Activated CD4-positive, CD25-positive, alpha-beta regulatory T cell (primary cell): ENCODE data around the gene SLCO3A1.

ENCODE experiments used
- DNase-seq, 4 experiments: peaks; one replicate each; lab custom pipeline; 2025; lab: John Stamatoyannopoulos, UW

The SLCO3A1 gene

DNA sequence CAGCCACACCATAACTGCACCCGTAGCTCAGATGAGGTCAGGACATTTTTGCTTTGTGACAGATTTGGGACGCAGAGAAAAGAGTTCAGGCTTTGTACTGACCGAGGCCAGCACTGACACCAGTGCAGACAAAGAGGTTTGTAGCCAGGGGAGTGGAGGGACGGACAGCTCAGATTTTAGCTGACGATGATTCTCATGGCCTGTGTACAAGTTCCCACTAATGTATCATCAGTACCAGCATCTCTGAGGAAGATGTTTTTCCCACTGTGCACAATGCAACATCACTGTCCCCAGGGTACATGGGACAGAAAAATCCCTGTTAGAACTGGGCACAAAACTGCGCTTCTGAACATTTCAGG is 112.7 kb downstream of the SLCO3A1 start:
- no peak for DNase-seq

DNA sequence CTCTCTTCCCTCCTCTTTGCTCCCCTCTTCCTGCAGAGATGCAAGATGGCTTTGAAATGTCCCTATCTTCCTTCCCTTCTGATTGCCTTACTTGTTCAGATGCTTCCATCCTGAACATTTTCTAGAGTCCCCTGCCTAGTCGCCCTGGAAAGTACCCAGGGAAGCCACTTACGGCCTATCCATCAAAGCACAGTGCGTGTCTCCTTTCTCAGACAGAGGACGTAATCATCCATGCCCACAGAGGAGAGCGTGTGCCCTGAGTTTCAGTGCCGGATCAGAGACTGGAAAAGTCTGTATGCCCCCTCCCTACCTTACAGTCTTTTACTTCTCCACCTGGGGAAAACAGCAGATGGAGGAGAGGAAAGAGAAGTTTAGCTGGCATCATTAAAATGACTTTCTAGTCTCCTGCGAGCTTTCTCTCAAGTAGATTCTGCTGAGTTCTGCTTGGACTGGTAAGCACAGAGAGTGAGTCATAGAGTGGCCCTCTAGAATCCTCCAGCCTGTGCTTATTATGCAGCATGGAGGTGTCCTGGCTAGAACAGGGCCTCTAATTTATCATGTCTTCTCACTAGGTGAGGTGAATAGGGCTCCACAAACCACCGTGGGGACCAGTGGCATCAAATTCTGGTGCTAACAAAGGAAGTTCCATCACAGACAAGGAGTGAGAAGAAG is 114.6 kb downstream of the SLCO3A1 start:
- no peak for DNase-seq

DNA sequence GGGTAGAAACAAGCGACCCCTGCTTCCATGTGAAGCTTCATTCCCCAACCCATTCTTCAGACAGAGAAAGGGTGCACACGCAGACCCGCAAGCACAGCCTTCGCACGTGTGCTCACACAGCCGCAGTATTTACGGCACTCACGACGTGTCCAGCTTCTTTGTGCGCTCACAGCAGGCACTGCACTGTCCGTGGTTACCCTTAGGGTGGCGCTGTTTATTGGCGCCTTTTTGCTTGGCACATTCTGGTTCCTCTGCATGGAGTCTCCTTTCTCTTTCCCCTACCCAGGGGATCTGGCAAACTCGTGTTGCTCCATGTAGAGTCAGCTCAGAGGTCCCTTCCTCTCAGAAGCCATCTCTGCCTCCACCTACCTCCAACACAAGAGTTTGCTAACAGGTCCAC is 115.1 kb downstream of the SLCO3A1 start:
- no peak for DNase-seq

DNA sequence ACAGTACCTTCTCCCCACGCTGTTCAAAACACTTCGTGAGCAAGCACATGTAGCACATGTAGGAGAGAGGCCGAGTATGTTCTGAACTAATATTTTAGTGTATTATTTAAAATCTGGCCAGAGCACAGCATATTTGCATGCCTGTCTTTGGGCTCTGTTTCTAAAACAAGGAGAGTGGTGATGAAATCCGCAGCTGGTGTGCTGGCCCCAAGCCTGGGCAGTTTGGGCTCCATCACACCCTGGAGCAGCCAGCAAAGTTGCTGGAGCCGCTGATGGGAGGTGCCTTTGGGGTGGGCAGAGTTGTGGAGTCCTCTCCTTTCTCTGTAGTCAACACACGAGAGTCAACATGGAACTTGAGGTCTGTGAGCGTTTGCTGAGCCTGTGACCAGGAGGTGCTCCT is 116.6 kb downstream of the SLCO3A1 start:
- DNase-seq: no peak

DNA sequence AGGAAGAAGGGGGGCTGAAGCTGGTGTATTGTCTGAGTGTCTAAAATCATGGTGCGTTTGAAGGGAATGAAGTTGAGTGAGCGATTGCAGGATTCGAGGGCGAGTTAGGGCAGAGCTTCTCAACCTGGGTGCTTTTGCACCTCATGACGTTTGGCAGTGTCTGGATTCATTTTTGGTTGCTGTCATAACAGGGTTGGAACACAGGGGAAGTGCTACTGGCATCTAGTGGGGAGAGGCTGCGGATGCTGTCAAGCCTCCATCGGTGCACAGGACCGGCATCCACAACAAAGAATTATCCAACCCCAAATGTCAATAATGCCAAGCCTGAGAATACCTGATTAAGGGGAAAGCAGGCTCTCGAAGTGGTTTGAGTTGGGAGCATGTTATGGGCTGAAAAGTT is 120.0 kb downstream of the SLCO3A1 start:
- DNase-seq: no peak

DNA sequence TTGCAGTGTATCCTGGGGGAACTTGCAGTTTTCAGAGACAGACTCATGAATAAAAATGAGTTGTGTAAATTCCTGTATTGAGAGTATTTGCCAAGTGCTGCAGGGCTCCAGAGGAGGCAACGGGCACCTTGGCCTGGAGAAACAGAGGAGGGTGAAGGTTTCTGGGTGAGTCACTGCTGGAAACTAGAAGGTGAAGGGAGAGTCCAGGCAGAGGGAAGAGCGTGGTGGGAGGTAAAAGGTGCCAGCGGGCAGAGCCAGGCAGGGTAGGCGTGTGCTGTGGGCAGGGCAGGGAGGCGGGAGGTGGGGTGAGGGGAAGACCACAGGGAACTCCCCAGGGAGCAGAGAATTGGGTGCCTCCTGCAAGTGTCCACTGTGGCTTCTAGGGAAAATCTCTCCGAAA is 120.8 kb downstream of the SLCO3A1 start:
- no peak for DNase-seq

DNA sequence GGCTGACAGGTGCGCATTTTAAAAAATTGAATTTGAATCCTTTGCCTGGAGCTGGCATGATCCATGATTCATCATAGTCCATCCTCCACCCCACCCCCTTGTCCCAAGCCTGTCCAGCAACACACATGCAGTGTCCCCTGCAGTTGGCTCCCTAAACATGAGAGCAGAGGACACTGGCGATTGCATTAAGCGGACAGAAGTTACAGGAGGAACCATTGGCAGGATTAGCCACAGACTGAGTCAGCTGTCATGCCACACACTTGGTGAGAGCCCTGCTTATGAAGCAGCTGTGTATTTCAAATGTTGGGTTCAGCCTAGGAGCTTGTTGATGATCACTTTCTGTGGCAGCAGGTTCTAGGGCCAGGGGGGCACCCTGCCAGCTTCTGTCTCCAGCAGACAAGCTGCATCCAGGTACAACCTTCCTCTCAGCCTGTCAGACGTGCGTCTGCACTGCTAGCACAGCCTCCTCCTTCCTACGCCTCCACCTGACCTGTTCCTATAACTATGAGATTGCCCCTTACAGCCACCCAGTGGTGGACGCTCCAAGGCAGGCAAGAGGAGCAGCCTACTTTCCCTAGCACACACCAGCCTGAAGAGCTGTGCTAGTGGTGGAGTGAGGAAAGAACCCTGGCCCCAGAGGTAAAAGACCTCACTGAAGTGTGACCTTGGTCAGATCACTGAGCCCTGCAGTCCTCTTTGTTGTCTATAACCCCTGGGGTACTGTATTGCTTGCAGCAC is 121.9 kb downstream of the SLCO3A1 start:
- DNase-seq: no peak

DNA sequence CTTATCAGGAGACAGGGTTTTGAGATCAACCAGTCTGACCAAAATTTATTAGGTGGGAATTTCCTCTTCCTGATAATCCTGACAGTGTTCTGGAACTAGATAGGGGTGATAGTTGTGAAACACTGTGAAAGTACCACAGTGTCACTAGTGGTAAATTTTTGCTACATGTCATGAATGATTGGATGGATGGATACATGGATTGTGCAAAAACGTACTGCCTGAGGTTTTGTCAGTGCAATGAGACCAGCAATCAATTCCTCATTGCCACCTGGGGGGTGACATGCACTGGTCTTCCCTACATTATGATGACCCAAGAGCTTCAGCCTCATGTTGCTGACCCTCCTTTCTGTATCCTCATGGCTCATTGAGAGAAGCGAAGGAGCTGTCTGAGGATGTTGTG is 123.5 kb downstream of the SLCO3A1 start:
- DNase-seq: no peak

DNA sequence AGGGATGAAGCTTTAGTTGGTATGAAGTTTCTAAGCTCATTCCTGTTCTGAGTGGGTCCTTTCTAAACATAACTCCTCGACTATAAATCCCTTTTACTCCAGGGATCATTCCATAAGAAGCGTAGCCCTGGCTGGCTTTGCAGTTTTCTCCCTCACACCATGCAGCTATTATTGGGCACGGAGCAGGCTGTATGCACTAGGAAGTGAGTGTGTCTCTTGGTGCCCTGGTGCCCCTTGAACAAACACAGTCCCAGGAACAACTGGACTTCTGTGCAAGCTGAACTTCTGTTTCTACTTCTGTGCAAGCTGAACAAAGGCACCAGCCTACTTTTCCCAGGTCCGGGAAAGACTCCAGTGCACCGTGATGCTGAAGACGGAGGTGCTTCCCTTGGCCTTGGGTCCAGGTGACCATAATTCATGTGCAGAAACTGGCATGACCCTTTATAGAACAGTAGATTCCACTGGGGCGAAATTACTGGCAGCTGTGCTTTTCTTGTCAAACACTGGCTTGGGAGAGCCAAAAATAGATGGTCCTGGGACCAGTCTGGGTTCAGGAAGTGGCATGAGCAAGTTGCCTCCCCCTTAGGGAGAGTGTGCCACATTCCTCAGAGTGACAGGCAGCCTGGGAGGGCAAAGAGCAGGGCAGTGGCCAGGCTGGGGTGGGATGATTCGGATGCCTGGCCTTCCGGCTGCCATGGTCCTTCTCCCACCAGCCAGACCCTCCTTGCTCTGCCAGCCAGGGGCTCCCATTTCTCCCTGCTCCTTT is 127.2 kb downstream of the SLCO3A1 start:
- no peak for DNase-seq

DNA sequence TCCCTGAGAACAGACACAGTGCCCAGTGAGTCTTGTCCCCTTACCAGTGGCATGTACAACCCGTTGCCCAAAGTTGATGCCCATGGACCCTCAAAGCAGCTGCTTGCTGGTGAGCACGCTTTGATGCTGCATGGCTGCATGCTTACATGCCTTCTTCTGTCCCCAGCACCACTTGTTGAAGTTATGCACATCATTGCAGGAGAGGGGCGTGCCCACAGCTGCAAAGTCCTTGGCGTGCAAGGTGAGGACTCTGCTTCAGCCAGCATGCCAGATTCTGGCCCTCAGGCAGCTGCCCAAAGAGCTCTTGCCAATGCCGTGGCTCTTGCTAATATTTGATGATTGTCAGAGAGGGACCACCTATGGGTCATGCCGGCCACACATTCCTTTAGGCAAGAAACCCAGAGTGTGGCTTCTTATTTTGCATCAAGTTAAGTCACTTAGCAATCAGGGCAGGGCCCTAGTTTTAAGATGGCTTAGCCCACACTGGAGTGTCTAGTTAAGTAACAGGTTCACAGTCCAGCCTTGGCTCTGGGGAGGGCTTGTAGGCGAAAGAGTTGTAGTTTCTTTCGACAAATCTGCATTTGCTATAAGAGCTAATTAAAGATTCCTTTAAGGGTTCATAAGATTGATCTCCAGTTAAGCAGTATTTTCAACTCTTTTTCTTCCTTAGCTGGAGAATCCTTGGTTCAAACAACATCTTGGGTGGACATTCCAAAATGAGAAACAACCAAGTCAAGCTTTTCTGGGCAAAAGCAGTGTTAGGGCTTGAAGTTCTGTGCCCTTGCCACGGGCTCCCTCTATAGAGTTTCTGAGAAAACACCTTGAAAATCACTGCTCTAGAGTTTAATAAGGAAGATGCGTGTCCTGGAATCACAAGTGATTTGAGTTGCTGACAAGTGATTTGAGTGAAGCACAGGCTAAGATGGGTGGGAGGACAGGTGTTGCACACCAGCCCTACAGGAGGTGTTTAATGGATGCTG is 128.6 kb downstream of the SLCO3A1 start:
- DNase-seq: no peak

DNA sequence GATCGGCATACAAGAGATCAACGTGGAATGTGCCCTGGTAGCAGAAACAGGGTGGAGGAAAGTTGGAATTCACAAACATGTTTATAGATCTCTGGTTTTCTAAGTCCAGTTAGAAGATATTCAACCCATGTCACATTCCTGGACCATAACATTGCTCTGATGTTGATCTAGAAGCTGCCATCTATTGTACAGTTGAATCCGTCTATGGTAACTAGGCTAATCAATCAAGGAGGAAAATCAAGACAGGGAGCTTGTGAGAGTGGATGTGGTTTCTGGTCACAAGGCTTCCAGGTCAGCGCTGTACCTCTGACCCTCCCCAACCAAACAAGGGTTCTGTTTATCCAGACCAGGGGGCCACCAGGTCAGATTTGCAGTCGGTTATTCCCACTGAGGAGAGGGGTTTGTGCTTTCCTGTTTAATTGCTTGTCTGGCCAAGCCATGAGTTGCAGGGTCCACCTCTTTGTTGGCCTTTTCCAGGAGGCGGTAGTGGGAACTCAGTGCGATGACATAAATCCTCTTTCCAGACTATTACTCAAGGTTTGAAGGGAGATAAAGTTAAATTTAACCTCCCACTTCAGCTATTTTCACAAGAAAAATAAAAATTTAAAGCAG is 130.3 kb downstream of the SLCO3A1 start:
- DNase-seq: no peak

DNA sequence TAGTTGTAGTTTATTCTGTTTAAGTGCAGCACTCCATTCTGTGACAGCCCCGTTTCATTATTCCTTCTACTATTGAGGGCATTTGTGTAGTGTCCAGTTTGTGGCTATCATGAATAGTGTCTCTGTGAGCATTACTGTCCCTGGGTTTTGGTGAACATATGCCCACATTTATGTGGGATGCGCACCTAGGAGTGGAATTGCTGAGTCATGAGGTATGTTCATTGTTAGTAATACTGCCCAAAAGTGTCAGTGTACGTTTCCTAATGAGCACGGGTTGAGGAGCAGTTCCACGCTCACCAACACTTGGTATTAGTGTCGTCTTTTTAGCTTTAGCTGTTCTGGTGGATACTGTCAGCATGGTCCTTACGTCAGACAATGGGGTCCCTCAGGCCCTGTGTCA is 131.8 kb downstream of the SLCO3A1 start:
- no peak for DNase-seq

DNA sequence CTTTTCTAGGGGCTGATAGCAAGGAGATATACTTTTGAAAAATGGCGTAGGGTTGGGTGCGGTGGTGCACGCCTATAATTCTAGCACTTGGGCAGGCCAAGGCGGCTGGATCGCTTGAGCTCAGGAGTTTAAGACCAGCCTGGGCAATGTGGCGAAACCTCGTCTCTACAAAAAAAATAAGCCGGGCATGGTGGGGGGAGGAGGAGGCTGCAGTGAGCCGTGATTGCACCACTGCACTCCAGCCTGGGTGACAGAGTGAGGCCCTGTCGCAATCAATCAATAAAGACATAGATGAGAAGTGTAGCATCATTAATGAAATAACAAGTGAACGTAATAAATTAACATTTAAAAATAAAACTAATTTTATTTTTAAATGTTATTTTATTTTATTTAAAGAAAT is 134.6 kb downstream of the SLCO3A1 start:
- DNase-seq: no peak

DNA sequence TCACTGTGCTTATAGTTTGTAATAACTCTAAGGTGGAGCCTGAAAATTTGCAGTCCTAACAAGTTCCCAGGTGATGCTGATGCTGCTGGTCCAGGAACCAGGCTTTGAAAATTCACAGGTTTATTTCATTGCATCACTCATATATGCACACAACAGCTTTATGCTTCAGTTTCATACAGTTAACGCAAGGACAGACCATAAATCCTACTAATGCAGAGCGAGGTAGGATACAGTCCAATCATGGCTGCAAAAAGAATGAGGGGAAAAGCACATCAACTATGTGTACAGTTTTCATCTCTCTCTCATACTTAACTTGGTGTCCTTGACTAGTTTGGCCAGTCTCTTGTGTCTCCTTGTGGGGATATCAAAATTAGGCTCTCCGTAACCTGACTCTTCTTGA is 135.1 kb downstream of the SLCO3A1 start:
- DNase-seq: no peak

DNA sequence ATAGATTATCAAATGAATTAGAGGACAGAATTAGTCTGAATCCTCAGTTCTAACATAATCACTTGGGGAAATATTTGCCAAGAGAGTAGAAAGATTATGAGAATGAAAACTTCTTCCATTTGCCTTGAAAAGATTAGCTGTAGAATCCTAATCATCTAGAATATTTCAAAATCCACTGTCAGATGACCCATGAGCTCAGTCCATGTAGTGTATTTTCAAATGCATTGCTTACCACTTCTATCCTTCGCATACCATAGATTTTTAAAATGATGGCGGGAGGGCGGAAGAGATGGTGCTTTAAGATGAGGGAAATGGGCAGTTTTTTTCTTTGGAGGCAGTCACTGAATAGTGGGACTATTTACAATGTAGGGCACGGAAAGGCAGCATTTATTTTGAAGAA is 136.3 kb downstream of the SLCO3A1 start:
- DNase-seq: no peak

DNA sequence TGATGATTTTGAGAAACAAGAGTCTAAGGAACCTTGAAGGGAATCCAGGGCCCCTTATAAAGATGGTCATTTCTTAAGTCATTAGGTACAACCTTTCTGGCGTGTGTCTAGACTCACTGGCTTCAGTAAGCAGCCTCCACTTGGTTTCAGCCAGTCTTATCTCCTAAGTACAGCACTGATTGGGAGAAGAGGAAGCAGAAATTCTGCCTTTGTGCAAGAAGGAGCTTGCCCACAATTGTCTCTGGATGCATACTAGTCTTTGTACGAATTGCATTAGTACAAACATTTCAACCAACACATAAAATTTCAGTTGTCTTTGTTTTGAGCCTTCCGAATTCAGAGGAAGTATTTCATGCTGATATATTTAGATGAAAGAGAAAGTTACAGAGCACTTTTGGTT is 139.4 kb downstream of the SLCO3A1 start:
- DNase-seq: no peak

DNA sequence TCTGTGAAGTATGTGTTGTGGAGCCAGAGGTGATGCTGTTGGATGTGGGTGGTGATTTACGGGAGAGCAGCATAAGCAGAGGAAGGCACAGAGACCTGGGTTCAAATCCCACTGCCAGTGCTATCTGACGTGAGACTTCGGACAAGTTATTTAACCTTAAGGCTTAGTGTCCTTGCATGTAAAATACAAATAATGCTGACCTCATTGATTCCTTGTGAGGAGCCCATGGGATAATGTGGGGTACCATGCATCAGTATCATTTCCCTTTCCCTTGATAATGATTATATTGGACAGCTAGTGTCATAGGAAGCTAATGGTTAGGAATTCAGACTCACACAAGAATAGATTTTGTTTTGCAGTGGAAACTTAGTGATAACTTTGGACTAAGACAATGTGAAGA is 141.6 kb downstream of the SLCO3A1 start:
- DNase-seq: no peak

DNA sequence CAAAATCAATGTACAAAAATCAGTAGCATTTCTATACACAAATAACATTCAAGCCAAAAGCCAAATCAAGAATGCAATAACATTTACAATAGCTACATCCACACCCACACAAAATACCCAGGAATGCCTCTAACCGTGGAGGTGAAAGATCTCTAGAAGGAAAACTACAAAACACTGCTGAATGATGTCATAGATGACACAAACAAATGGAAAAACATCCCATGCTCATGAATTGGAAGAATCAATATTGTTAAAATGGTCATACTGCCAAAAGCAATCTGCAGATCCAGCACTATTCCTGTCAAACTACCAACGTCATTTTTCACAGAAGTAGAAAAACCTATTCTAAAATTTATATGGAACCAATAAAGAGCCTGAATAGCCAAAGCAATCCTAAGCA is 143.7 kb downstream of the SLCO3A1 start:
- no peak for DNase-seq

DNA sequence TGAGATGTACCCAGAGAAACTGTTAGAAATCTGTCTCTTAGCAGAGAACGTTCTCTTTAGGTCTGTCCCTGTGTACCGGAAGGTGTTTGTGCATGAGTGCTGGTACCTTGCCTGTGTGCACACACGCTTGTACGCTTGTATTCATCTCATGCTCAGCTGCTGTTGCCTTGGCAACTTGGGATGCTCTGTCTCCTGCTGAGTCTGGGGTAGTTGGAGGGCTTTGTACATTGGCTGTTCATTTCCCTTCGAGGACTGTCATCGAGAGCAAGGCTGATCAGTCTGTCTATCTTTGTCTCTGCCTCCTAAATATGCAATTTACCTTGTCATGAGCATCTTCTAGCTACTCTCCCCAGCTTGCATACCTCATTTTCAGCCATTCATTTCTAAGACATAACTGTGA is 147.2 kb downstream of the SLCO3A1 start:
- no peak for DNase-seq

DNA sequence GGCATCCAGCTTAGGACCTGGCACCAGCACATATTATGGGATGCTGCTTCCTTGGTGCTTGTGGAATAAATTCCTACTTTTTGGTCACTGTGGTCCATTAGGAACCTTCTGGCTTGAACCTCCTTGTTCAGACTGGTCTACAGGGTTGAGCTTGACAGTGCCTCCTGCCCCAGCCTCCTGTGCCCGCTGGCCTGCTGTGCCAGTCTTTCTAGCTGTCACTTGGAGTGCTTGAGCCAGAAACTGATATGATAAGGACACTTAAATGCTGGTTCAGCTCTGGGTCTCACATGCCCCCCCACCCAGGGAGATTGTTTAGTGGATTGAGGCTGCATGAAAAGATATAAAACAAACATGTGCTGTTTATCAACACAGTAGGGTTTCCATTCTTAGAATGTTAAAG is 147.8 kb downstream of the SLCO3A1 start:
- DNase-seq: no peak

DNA sequence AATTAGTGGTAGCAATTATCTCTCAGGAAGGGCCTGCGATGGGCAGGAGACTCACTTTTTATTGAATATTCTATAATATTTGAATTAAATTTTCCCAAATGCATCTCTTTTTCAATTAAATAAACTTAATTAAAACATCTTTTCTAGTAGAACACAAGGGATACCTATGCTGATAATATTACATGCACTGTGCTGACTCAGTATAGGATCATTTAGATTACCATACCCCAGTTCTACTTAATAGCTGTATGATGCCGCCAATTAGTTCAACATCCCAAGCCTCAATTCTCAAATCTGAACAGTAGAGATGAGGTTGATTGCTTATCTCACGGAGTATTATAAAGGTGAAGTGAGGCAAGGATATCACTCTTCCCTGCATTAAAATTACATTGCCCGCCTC is 149.2 kb downstream of the SLCO3A1 start:
- no peak for DNase-seq
